Measurements from ENCODE around the gene SPINDOC. TPM values are rescaled to one million over a fixed set of nuclear protein-coding genes. Genes with fewer than 3 reads are reported as not detected.

The SPINDOC gene
- total RNA-seq, 2 donors from 2014 or later: 7.0 to 12.1 TPM

DNA sequence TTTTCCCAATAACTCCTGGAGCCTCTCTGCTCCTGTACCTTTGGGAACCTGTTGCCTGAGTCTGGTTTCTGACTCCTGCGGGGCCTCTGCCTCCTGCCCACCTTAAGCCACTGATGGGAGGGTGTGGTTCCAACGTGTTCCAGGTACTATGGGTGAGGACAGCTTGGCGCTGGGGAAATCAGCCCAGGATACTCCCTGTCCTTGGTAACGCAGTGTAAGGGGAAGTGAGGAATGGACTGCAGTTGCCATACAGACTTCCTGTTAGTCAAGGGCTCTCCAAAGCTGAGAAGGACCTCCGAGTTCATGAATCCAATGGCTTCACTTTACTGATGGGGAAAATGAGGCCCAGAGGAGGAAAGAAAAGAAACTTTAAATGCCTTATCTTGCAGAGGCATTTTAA lies 24.5 kb downstream of the SPINDOC start:
- Histone ChIP-seq H3K27me3 (no peaks in the 10 kb centered on the region), H3K27ac (peak overlapping the region; percentile 86 to 90), H3K36me3 (no peaks in the 10 kb centered on the region), H3K4me3 (peak overlapping the region in 1 of 2 donors; percentile 94), H3K9me3 (no peaks in the 10 kb centered on the region), H3K4me1 (peaks cover 0 to 40% of the 10 kb centered on the region in 2 donors)
- no peak for TF ChIP-seq CTCF (IDR thresholded peaks at IDR 0.05)
- no peak for DNase-seq (ENCODE audit: low spot score)

- TF ChIP-seq CTCF (IDR thresholded peaks at IDR 0.05): no peak
- Histone ChIP-seq H3K27ac (peak overlapping the region; percentile 86 to 90), H3K36me3 (no peaks in the 10 kb centered on the region), H3K9me3 (no peaks in the 10 kb centered on the region), H3K27me3 (no peaks in the 10 kb centered on the region), H3K4me3 (peak overlapping the region in 1 of 2 donors; percentile 94), H3K4me1 (peaks cover 0 to 45% of the 10 kb centered on the region in 2 donors)
- DNase-seq (ENCODE audit: low spot score): no peak
Observed at GRCh38 chr11:63838150-63838677, 25.0 kb downstream of the SPINDOC start.

GRCh38 chr11:63838678-63839507 lies 25.6 kb downstream of the SPINDOC start, which contains the start of gene MARK2:
MARK2 (plus strand) TSS chr11:63839110; CDS start chr11:63839507, 397 bp downstream.
- no peak for TF ChIP-seq CTCF (IDR thresholded peaks at IDR 0.05)
- DNase-seq (ENCODE audit: low spot score): peak; percentile 97
- H3K9me3 ChIP-seq: no peaks in the 10 kb centered on the region
- peaks cover 0 to 51% of the 10 kb centered on the region in 2 donors for H3K4me1 ChIP-seq
- no peaks in the 10 kb centered on the region for H3K27me3 ChIP-seq
- H3K27ac ChIP-seq: peak within 1 kb of the TSS; percentile 86 to 90
- H3K36me3 ChIP-seq: peaks cover 4% of the 10 kb centered on the region
- peak within 1 kb of the TSS; percentile 87 to 94 for H3K4me3 ChIP-seq

DNA sequence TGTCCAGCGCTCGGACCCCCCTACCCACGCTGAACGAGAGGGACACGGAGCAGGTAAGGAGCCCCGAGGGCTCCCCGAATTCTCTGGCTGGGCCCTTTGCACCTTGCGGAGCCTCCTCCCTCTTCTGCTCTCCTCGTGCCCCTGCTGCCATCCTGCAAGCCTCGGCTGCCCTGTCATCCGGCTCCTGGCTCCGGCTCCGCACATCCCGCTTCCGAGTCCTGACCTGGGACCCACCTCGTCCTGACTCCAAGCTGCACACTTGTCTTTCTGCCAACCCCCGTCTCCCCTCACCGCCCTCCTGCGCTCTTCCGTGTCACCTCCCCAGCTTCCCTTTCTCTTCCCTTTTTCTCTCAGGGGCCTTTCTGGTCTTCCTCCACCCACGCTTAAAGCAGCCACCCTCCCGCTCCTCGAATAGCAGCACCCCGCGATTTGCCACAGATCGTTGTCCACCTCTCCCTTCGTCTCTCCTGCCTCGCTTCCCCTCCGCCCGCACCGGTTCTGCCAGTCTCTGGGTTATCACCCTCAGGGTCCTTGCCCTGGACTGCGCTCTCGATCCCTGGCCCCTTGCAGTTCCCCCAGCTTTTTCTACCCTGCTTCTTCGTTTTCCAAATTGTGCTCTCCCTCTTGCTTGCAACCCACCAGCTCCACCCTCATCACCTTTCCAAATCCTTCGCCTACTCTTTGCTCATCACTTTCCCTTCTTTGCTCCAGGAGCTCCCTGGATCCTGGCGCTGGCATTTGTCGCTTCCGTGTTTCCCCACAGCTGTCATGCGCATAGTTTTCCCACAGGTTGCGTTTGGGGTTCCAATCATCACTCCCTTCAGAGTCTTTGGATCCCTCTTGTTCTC lies 26.5 kb downstream of the SPINDOC start:
- DNase-seq (ENCODE audit: low spot score): no peak
- no peak for TF ChIP-seq CTCF (IDR thresholded peaks at IDR 0.05)
- peak overlapping the region; percentile 87 to 94 for H3K4me3 ChIP-seq
- H3K27me3 ChIP-seq: no peaks in the 10 kb centered on the region
- H3K9me3 ChIP-seq: no peaks in the 10 kb centered on the region
- peak overlapping the region; percentile 86 to 90 for H3K27ac ChIP-seq
- H3K4me1 ChIP-seq: peaks cover 0 to 58% of the 10 kb centered on the region in 2 donors
- peaks cover 5% of the 10 kb centered on the region for H3K36me3 ChIP-seq

- peaks cover 0 to 66% of the 10 kb centered on the region in 2 donors for H3K4me1 ChIP-seq
- no peak for DNase-seq (ENCODE audit: low spot score)
- peaks cover 5% of the 10 kb centered on the region for H3K36me3 ChIP-seq
- TF ChIP-seq CTCF (IDR thresholded peaks at IDR 0.05): no peak
- peak overlapping the region; percentile 86 to 90 for H3K27ac ChIP-seq
- H3K4me3 ChIP-seq: peak overlapping the region; percentile 87 to 94
- no peaks in the 10 kb centered on the region for H3K27me3 ChIP-seq
- H3K9me3 ChIP-seq: no peaks in the 10 kb centered on the region
Observed at GRCh38 chr11:63840356-63841060, 27.3 kb downstream of the SPINDOC start.

All from right atrium auricular region (tissue), 2 donors.